Natural killer cell treated with Interleukin-12 subunit alpha and Interleukin-12 subunit beta and Interleukin-15 and Interleukin-18, amount 100 ng/mL, for 72 hours (primary cell): Measurements from ENCODE around the gene LRRN3. TPM values are rescaled to one million over a fixed set of nuclear protein-coding genes. Genes with fewer than 3 reads are reported as not detected.
A peak's percentile ranks its signal among the peaks of the same experiment; 100 is the strongest.
"Not testable (repeated sequence)": the region's sequence is repeated elsewhere in the genome, so short reads cannot be mapped to it uniquely, and the experiment has no call there.

Experiments used
- ATAC-seq, 2 donors: fragments of 150-1000 bp; cut with Tn5 transposase in 1 of 2; sonication (Bioruptor Pico), chemical (Tn5 transposase) in 1 of 2; 2 replicates each; pipeline ENCODE4 v1.10.0; 2021
- DNase-seq: peaks from one replicate; pipeline ENCODE4 v3.0.0; 2022; ENCODE audit warnings: low spot score
- H3K27ac Mint-ChIP-seq, 2 donors: 1 replicate in 1 of 2; 2 replicates in 1 of 2; pipeline ENCODE4 v1.8.0; 2022; ENCODE audit warnings: mixed read lengths in 2 of 2, mild to moderate bottlenecking in 1 of 2, moderate library complexity in 1 of 2
- H3K27me3 Mint-ChIP-seq, 2 donors: 1 replicate in 1 of 2; 2 replicates in 1 of 2; pipeline ENCODE4 v1.8.0; 2022; ENCODE audit warnings: mixed read lengths in 2 of 2
- H3K36me3 Mint-ChIP-seq: one replicate; pipeline ENCODE4 v1.8.0; 2022; ENCODE audit warnings: mixed read lengths
- H3K4me1 Mint-ChIP-seq, 2 donors: 1 replicate in 1 of 2; 2 replicates in 1 of 2; pipeline ENCODE4 v1.8.0; 2022; ENCODE audit warnings: low read depth in 2 of 2, mixed read lengths in 2 of 2, mild to moderate bottlenecking in 1 of 2
- H3K4me3 Mint-ChIP-seq: one replicate; pipeline ENCODE4 v1.8.0; 2022; ENCODE audit warnings: mixed read lengths
- H3K9me3 Mint-ChIP-seq: 2 replicates; pipeline ENCODE4 v1.8.0; 2022; ENCODE audit warnings: mixed read lengths
- total RNA-seq, 2 donors: library from RNA; stranded (reverse); gene quantifications; one replicate each; pipeline ENCODE4 v1.2.3, GENCODE V29; 2022

Gene LRRN3
- total RNA-seq, 2 donors from 2014 or later: 1.4 to 4.6 TPM

- ATAC-seq (no peak), DNase-seq (no peak)
- no peak overlapping the region for H3K4me3 Mint-ChIP-seq
- no peak overlapping the region for H3K27ac Mint-ChIP-seq
- H3K27me3 Mint-ChIP-seq: no peaks in the 10 kb centered on the region
- H3K36me3 Mint-ChIP-seq: peaks cover 13% of the 10 kb centered on the region
- no peaks in the 10 kb centered on the region for H3K4me1 Mint-ChIP-seq
- peaks cover 7% of the 10 kb centered on the region for H3K9me3 Mint-ChIP-seq
Observed at GRCh38 chr7:111067251-111067650, 23.7 kb upstream of the LRRN3 start.

- H3K4me1 Mint-ChIP-seq: no peaks in the 10 kb centered on the region
- H3K36me3 Mint-ChIP-seq: peaks cover 13% of the 10 kb centered on the region
- no peak for ATAC-seq
- H3K27ac Mint-ChIP-seq: no peak overlapping the region
- H3K27me3 Mint-ChIP-seq: no peaks in the 10 kb centered on the region
- DNase-seq: no peak
- peaks cover 7% of the 10 kb centered on the region for H3K9me3 Mint-ChIP-seq
- H3K4me3 Mint-ChIP-seq: no peak overlapping the region
Observed at GRCh38 chr7:111067682-111068081, 23.2 kb upstream of the LRRN3 start.

GRCh38 chr7:111068618-111069017 is 22.3 kb upstream of the LRRN3 start:
- DNase-seq (no peak), ATAC-seq (no peak)
- H3K27ac Mint-ChIP-seq: no peak overlapping the region
- no peak overlapping the region for H3K4me3 Mint-ChIP-seq
- peaks cover 2 to 6% of the 10 kb centered on the region in 2 donors for H3K4me1 Mint-ChIP-seq
- no peaks in the 10 kb centered on the region for H3K27me3 Mint-ChIP-seq
- H3K9me3 Mint-ChIP-seq: peaks cover 4% of the 10 kb centered on the region
- peaks cover 9% of the 10 kb centered on the region for H3K36me3 Mint-ChIP-seq

- no peak overlapping the region for H3K27ac Mint-ChIP-seq
- ATAC-seq (no peak), DNase-seq (no peak)
- no peaks in the 10 kb centered on the region for H3K27me3 Mint-ChIP-seq
- H3K36me3 Mint-ChIP-seq: peaks cover 17% of the 10 kb centered on the region
- peaks cover 19 to 32% of the 10 kb centered on the region in 2 donors for H3K4me1 Mint-ChIP-seq
- H3K4me3 Mint-ChIP-seq: no peak overlapping the region
- peaks cover 3% of the 10 kb centered on the region for H3K9me3 Mint-ChIP-seq
Observed at GRCh38 chr7:111071556-111071955, 19.4 kb upstream of the LRRN3 start.

- not testable (repeated sequence) for H3K9me3 Mint-ChIP-seq, ATAC-seq, H3K4me3 Mint-ChIP-seq, H3K27me3 Mint-ChIP-seq, H3K27ac Mint-ChIP-seq, DNase-seq
- Mint-ChIP-seq H3K4me1 (peaks cover 19 to 32% of the 10 kb centered on the region in 2 donors), H3K36me3 (peaks cover 14% of the 10 kb centered on the region)
Observed at GRCh38 chr7:111072658-111073057, 18.3 kb upstream of the LRRN3 start.

GRCh38 chr7:111074071-111074747 is 16.7 kb upstream of the LRRN3 start:
- Mint-ChIP-seq H3K27ac (peak overlapping the region; percentile 71 to 77), H3K36me3 (peaks cover 13% of the 10 kb centered on the region), H3K9me3 (peaks cover 7% of the 10 kb centered on the region), H3K4me3 (peak overlapping the region; percentile 66), H3K27me3 (no peaks in the 10 kb centered on the region), H3K4me1 (peaks cover 19 to 32% of the 10 kb centered on the region in 2 donors)
- ATAC-seq (peak in 1 of 2 donors; percentile 59), DNase-seq (no peak)

- Mint-ChIP-seq H3K4me3 (no peak overlapping the region), H3K4me1 (peaks cover 19 to 32% of the 10 kb centered on the region in 2 donors), H3K27ac (peak overlapping the region; percentile 71 to 77), H3K36me3 (peaks cover 13% of the 10 kb centered on the region), H3K9me3 (peaks cover 7% of the 10 kb centered on the region), H3K27me3 (no peaks in the 10 kb centered on the region)
- DNase-seq (no peak), ATAC-seq (no peak)
Observed at GRCh38 chr7:111074748-111075146, 16.2 kb upstream of the LRRN3 start.

GRCh38 chr7:111075498-111075897 is 15.4 kb upstream of the LRRN3 start:
- Mint-ChIP-seq H3K27me3 (no peaks in the 10 kb centered on the region), H3K9me3 (peaks cover 7% of the 10 kb centered on the region), H3K4me1 (peaks cover 19 to 33% of the 10 kb centered on the region in 2 donors), H3K36me3 (peaks cover 13% of the 10 kb centered on the region), H3K27ac (peak overlapping the region; percentile 40 to 72), H3K4me3 (peak overlapping the region; percentile 49)
- DNase-seq (no peak), ATAC-seq (no peak)

- Mint-ChIP-seq H3K4me1 (peaks cover 19 to 36% of the 10 kb centered on the region in 2 donors), H3K4me3 (peak overlapping the region; percentile 49), H3K27ac (peak overlapping the region; percentile 40 to 72), H3K9me3 (peaks cover 7% of the 10 kb centered on the region), H3K36me3 (peaks cover 13% of the 10 kb centered on the region), H3K27me3 (no peaks in the 10 kb centered on the region)
- ATAC-seq: peak; percentile 43 to 75
- no peak for DNase-seq
Observed at GRCh38 chr7:111076205-111076604, 14.7 kb upstream of the LRRN3 start.

GRCh38 chr7:111077001-111077400 is 13.9 kb upstream of the LRRN3 start:
- no peak for ATAC-seq
- no peak for DNase-seq
- Mint-ChIP-seq H3K4me3 (no peak overlapping the region), H3K27ac (peak overlapping the region; percentile 1 to 72), H3K36me3 (peaks cover 13% of the 10 kb centered on the region), H3K27me3 (no peaks in the 10 kb centered on the region), H3K4me1 (peaks cover 25 to 44% of the 10 kb centered on the region in 2 donors), H3K9me3 (peaks cover 7% of the 10 kb centered on the region)

GRCh38 chr7:111080495-111081105 is 10.3 kb upstream of the LRRN3 start:
- Mint-ChIP-seq H3K36me3 (peaks cover 16% of the 10 kb centered on the region), H3K9me3 (peaks cover 10% of the 10 kb centered on the region), H3K27me3 (no peaks in the 10 kb centered on the region), H3K27ac (peak overlapping the region; percentile 69 to 78), H3K4me3 (peak overlapping the region; percentile 28), H3K4me1 (peaks cover 36 to 56% of the 10 kb centered on the region in 2 donors)
- ATAC-seq (no peak), DNase-seq (no peak)

GRCh38 chr7:111081546-111082267 is 9.2 kb upstream of the LRRN3 start:
- Mint-ChIP-seq H3K36me3 (peaks cover 11% of the 10 kb centered on the region), H3K9me3 (peaks cover 10% of the 10 kb centered on the region), H3K27ac (peak overlapping the region; percentile 69 to 78), H3K27me3 (no peaks in the 10 kb centered on the region), H3K4me1 (peaks cover 35 to 49% of the 10 kb centered on the region in 2 donors), H3K4me3 (peak overlapping the region; percentile 51)
- DNase-seq (no peak), ATAC-seq (peak; percentile 38 to 70)

- Mint-ChIP-seq H3K27ac (peak overlapping the region; percentile 69 to 78), H3K36me3 (peaks cover 11% of the 10 kb centered on the region), H3K4me1 (peaks cover 35 to 49% of the 10 kb centered on the region in 2 donors), H3K27me3 (no peaks in the 10 kb centered on the region), H3K9me3 (peaks cover 10% of the 10 kb centered on the region), H3K4me3 (peak overlapping the region; percentile 51)
- no peak for DNase-seq
- ATAC-seq: no peak
Observed at GRCh38 chr7:111082351-111082750, 8.6 kb upstream of the LRRN3 start.

GRCh38 chr7:111083413-111083812 is 7.5 kb upstream of the LRRN3 start:
- Mint-ChIP-seq H3K27ac (peak overlapping the region; percentile 69 to 78), H3K9me3 (peaks cover 6% of the 10 kb centered on the region), H3K4me1 (peaks cover 41 to 59% of the 10 kb centered on the region in 2 donors), H3K36me3 (peaks cover 11% of the 10 kb centered on the region), H3K4me3 (peak overlapping the region; percentile 51), H3K27me3 (no peaks in the 10 kb centered on the region)
- peak; percentile 77 for DNase-seq
- peak; percentile 91 to 96 for ATAC-seq
